GM12878 (cell line): ENCODE data around the gene POLN. TPM values are rescaled to one million over a fixed set of nuclear protein-coding genes. Genes with fewer than 3 reads are reported as not detected.

Experiments used
- ATAC-seq: fragments of 200-7000 bp; cut with Tn5 transposase; 3 replicates; pipeline ENCODE4 v1.9.1; 2020; ENCODE audit warnings: mild to moderate bottlenecking, moderate library complexity
- BruUV-seq: library from RNA; stranded (reverse); fragments of 400-500 nt; replicated peaks from 2 replicates; lab custom pipeline; 2021; lab: Mats Ljungman, UMichigan
- CTCF ChIA-PET: fragments of 300-600 bp; sonication (Branson Sonifier 250); formaldehyde crosslinking; extraction: SDS; loops from one replicate; lab custom pipeline; 2021; ENCODE audit warnings: inconsistent platforms; lab: Yijun Ruan, JAX
- POLR2A ChIA-PET: fragments of 350-600 bp; formaldehyde crosslinking; extraction: SDS; loops from one replicate; lab custom pipeline; 2021; ENCODE audit warnings: inconsistent platforms; lab: Charles Lee
- RAD21 ChIA-PET: fragments of 300-600 bp; sonication (Branson Sonifier 250); formaldehyde crosslinking; loops from one replicate; lab custom pipeline; 2023; ENCODE audit warnings: antibody characterized with exemption; ENCODE audit not compliant: unreplicated experiment; lab: Charles Lee
- SMC1A ChIA-PET: fragments of 300-600 bp; sonication (Branson Sonifier 250); formaldehyde crosslinking; loops from one replicate; lab custom pipeline; 2023; ENCODE audit not compliant: unreplicated experiment, uncharacterized antibody; lab: Charles Lee
- DNase-seq: peaks from one replicate; pipeline ENCODE4 v3.0.0-alpha.2; 2011; ENCODE audit warnings: low read depth, low spot score
- FAIRE-seq: peaks from 3 replicates; lab custom pipeline; 2011; peaks lifted over from hg19 to GRCh38; lab: Jason Lieb, UNC
- H2AFZ ChIP-seq: 2 replicates; pipeline ENCODE4 v1.6.0; 2011; ENCODE audit warnings: low read depth, low read length, control low read depth; ENCODE audit not compliant: control insufficient read depth
- H3K27ac ChIP-seq: 2 replicates; pipeline ENCODE4 v1.5.1; 2011; ENCODE audit warnings: control low read depth; ENCODE audit not compliant: control insufficient read depth, insufficient read depth
- H3K27me3 ChIP-seq, 2 experiments: replicated peaks in 1 of 2; 2 replicates each; pipeline versions ENCODE4 v1.6.0 to v1.6.1; 2011; ENCODE audit warnings: low read length in 1 of 2; ENCODE audit not compliant: control insufficient read depth in 2 of 2, insufficient read depth in 2 of 2
- H3K36me3 ChIP-seq, 2 experiments: 2 replicates each; pipeline ENCODE4 v1.5.1; 2011; ENCODE audit warnings: low read length in 1 of 2; ENCODE audit not compliant: control insufficient read depth in 2 of 2, insufficient read depth in 2 of 2
- H3K4me1 ChIP-seq: 2 replicates; pipeline ENCODE4 v1.6.1; 2011; ENCODE audit warnings: mild to moderate bottlenecking, low read length, moderate library complexity, mixed read lengths; ENCODE audit not compliant: control insufficient read depth, insufficient read depth
- H3K4me2 ChIP-seq: 2 replicates; pipeline ENCODE4 v1.6.0; 2011; ENCODE audit warnings: control low read depth; ENCODE audit not compliant: control insufficient read depth, insufficient read depth
- H3K4me3 ChIP-seq: fragments of 200-600 bp; sonication (generic); 2 replicates; pipeline ENCODE4 v1.5.1; 2016
- H3K79me2 ChIP-seq: 2 replicates; pipeline ENCODE4 v1.6.0; 2011; ENCODE audit warnings: low read length; ENCODE audit not compliant: control insufficient read depth, insufficient read depth
- H3K9ac ChIP-seq: 2 replicates; pipeline ENCODE4 v1.8.0; 2011; ENCODE audit warnings: low read length, control low read depth, mixed read lengths; ENCODE audit not compliant: control insufficient read depth, insufficient read depth
- H3K9me3 ChIP-seq: replicated peaks from 3 replicates; pipeline ENCODE4 v1.5.1; 2011; ENCODE audit warnings: mild to moderate bottlenecking, low read length; ENCODE audit not compliant: control insufficient read depth, insufficient read depth
- H4K20me1 ChIP-seq: 2 replicates; pipeline ENCODE4 v1.6.0; 2011; ENCODE audit not compliant: control insufficient read depth, insufficient read depth
- CEBPB ChIP-seq, 2 experiments: fragments of 150-350 bp in 1 of 2; IDR thresholded peaks; 2 replicates each; pipeline ENCODE4 v1.6.1; 2012 to 2014; ENCODE audit warnings: low read depth in 2 of 2, low read length in 2 of 2, borderline replicate concordance in 1 of 2, inconsistent platforms in 1 of 2
- EGR1 ChIP-seq, 2 experiments: IDR thresholded peaks; 1 replicate in 1 of 2; 2 replicates in 1 of 2; pipeline ENCODE4 v1.6.1; 2011 to 2012; ENCODE audit warnings: low read depth in 2 of 2, low read length in 2 of 2, borderline replicate concordance in 1 of 2, mild to moderate bottlenecking in 1 of 2, moderate library complexity in 1 of 2
- GABPA ChIP-seq: IDR thresholded peaks from 2 replicates; pipeline ENCODE4 v1.6.1; 2014; ENCODE audit warnings: antibody characterized with exemption, low read depth, mild to moderate bottlenecking, inconsistent platforms
- HDGF ChIP-seq: fragments of 450-650 bp; IDR thresholded peaks from 2 replicates; pipeline ENCODE4 v1.6.1; 2016; ENCODE audit warnings: antibody characterized with exemption
- LARP7 ChIP-seq: fragments of 450-650 bp; IDR thresholded peaks from 2 replicates; pipeline ENCODE4 v1.6.1; 2017; ENCODE audit warnings: mild to moderate bottlenecking
- RAD21 ChIP-seq: IDR thresholded peaks from 2 replicates; pipeline ENCODE4 v1.6.1; 2011; ENCODE audit warnings: mild to moderate bottlenecking, low read depth, low read length, moderate library complexity; ENCODE audit not compliant: insufficient read depth
- RFX5 ChIP-seq: IDR thresholded peaks from 2 replicates; pipeline ENCODE4 v1.6.1; 2011; ENCODE audit warnings: low read depth, low read length, improper control_type of control experiment
- SMAD5 ChIP-seq: IDR thresholded peaks from 2 replicates; pipeline ENCODE4 v1.6.1; 2016; ENCODE audit warnings: antibody characterized with exemption, low read depth
- WGBS: methylation state at CpG from one replicate; pipeline ENCODE4 v1.1.6; 2016; ENCODE audit warnings: low lambda C conversion rate; ENCODE audit not compliant: insufficient replicate concordance, insufficient coverage; ENCODE audit errors: missing lambda C conversion rate; 5-methylcytosine and 5-hydroxymethylcytosine counted together
- in situ Hi-C: fragments of 300-500 bp; cut with MboI; formaldehyde crosslinking; loops from 9 replicates; pipeline ENCODE4 v1.14.3; 2018; ENCODE audit warnings: mixed read lengths
- intact Hi-C: fragments of 100-400 bp; cut with micrococcal nuclease; formaldehyde crosslinking; loops from one replicate; pipeline ENCODE4 v1.14.2; 2022; ENCODE audit not compliant: unreplicated experiment
- polyA plus RNA-seq, 11 experiments: library from polyadenylated mRNA; depleted of rRNA in 4 of 11; unstranded in 6 of 11; stranded (reverse) in 5 of 11; fragments of >200 nt; fragmentation: Nextera tagmentation in 4 of 11; fragmentation: Illumina TruSeq in 1 of 11; extraction: Ambion mirVana in 4 of 11; extraction: Trizol in 1 of 11; gene quantifications; 1 replicate in 1 of 11; 2 replicates in 10 of 11; pipeline versions ENCODE4 v1.2.1 to v1.2.3, GENCODE V29; 2011 to 2016; ENCODE audit warnings: inconsistent platforms in 2 of 11, missing spikeins in 2 of 11, low read depth in 1 of 11
- total RNA-seq, 4 experiments: library from RNA; depleted of rRNA in 3 of 4; stranded (reverse); fragments of >200 nt in 3 of 4; fragmentation: Illumina TruSeq in 1 of 4; extraction: Trizol in 1 of 4; gene quantifications; 2 replicates each; pipeline versions ENCODE4 v1.2.1 to v1.2.3, GENCODE V29; 2013 to 2021
- TF ChIP-seq, protein P1 (sequence below): fragments of 450-650 bp; IDR thresholded peaks from 2 replicates; pipeline ENCODE4 v1.6.1; 2017; ENCODE audit warnings: mild to moderate bottlenecking, moderate library complexity
- TF ChIP-seq, protein P2 (sequence below): IDR thresholded peaks from 2 replicates; pipeline ENCODE4 v1.6.1; 2012; ENCODE audit warnings: mild to moderate bottlenecking, low read depth, low read length
- TF ChIP-seq, protein P3 (sequence below): fragments of 450-650 bp; IDR thresholded peaks from 2 replicates; pipeline ENCODE4 v1.6.1; 2016; ENCODE audit warnings: mild to moderate bottlenecking

The POLN gene
- total and polyA plus RNA-seq, 10 of the 15 experiments (the other 5 are each of a cell fraction or from before 2014, with no cell fraction given): 0.09 to 2.0 (median 0.95) TPM; not detected in 1

DNA sequence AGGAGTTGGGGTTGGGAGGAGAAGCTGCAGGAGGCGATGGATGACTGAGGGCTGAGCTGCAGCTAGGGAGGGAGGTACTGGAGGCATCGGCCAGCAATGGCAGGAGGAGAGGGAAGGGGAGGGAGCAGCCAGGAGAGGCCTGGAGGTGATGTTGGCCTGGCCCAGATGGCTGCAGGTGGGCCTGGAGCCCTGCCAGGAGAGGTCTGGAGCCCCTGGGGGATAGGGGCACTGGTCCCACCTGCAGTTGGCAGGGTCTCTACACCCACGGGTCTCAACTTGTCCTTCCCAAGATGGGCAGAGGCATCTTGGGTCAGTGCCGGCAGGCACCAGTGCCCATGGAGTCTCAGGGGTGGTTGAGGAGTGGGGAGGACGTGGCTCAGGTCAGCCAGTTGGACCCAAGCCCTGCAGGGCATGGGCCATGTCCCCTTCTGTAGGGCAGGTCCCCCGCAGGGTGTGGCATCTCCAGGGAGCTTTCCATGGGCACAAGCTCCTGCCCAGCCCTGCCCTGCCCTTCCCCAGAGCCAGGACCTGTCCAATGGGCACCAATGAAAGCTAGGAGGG is 22.6 kb upstream of the POLN start:
- RAD21 ChIA-PET: no interaction called here
- H2AFZ ChIP-seq: no peak overlapping the region
- TF ChIP-seq HDGF: no peak
- TF ChIP-seq EGR1 (IDR thresholded peaks at IDR 0.05; ENCODE audit: borderline replicate concordance in 1 of 2, low read depth in 2 of 2, low read length in 2 of 2): no peak
- TF ChIP-seq LARP7: no peak
- TF ChIP-seq SMAD5: no peak
- TF ChIP-seq, protein P1, sequence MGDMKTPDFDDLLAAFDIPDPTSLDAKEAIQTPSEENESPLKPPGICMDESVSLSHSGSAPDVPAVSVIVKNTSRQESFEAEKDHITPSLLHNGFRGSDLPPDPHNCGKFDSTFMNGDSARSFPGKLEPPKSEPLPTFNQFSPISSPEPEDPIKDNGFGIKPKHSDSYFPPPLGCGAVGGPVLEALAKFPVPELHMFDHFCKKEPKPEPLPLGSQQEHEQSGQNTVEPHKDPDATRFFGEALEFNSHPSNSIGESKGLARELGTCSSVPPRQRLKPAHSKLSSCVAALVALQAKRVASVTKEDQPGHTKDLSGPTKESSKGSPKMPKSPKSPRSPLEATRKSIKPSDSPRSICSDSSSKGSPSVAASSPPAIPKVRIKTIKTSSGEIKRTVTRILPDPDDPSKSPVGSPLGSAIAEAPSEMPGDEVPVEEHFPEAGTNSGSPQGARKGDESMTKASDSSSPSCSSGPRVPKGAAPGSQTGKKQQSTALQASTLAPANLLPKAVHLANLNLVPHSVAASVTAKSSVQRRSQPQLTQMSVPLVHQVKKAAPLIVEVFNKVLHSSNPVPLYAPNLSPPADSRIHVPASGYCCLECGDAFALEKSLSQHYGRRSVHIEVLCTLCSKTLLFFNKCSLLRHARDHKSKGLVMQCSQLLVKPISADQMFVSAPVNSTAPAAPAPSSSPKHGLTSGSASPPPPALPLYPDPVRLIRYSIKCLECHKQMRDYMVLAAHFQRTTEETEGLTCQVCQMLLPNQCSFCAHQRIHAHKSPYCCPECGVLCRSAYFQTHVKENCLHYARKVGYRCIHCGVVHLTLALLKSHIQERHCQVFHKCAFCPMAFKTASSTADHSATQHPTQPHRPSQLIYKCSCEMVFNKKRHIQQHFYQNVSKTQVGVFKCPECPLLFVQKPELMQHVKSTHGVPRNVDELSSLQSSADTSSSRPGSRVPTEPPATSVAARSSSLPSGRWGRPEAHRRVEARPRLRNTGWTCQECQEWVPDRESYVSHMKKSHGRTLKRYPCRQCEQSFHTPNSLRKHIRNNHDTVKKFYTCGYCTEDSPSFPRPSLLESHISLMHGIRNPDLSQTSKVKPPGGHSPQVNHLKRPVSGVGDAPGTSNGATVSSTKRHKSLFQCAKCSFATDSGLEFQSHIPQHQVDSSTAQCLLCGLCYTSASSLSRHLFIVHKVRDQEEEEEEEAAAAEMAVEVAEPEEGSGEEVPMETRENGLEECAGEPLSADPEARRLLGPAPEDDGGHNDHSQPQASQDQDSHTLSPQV: no peak
- TF ChIP-seq, protein P2, sequence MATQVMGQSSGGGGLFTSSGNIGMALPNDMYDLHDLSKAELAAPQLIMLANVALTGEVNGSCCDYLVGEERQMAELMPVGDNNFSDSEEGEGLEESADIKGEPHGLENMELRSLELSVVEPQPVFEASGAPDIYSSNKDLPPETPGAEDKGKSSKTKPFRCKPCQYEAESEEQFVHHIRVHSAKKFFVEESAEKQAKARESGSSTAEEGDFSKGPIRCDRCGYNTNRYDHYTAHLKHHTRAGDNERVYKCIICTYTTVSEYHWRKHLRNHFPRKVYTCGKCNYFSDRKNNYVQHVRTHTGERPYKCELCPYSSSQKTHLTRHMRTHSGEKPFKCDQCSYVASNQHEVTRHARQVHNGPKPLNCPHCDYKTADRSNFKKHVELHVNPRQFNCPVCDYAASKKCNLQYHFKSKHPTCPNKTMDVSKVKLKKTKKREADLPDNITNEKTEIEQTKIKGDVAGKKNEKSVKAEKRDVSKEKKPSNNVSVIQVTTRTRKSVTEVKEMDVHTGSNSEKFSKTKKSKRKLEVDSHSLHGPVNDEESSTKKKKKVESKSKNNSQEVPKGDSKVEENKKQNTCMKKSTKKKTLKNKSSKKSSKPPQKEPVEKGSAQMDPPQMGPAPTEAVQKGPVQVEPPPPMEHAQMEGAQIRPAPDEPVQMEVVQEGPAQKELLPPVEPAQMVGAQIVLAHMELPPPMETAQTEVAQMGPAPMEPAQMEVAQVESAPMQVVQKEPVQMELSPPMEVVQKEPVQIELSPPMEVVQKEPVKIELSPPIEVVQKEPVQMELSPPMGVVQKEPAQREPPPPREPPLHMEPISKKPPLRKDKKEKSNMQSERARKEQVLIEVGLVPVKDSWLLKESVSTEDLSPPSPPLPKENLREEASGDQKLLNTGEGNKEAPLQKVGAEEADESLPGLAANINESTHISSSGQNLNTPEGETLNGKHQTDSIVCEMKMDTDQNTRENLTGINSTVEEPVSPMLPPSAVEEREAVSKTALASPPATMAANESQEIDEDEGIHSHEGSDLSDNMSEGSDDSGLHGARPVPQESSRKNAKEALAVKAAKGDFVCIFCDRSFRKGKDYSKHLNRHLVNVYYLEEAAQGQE: no peak
- TF ChIP-seq RAD21: no peak
- TF ChIP-seq GABPA: no peak
- TF ChIP-seq, protein P3, sequence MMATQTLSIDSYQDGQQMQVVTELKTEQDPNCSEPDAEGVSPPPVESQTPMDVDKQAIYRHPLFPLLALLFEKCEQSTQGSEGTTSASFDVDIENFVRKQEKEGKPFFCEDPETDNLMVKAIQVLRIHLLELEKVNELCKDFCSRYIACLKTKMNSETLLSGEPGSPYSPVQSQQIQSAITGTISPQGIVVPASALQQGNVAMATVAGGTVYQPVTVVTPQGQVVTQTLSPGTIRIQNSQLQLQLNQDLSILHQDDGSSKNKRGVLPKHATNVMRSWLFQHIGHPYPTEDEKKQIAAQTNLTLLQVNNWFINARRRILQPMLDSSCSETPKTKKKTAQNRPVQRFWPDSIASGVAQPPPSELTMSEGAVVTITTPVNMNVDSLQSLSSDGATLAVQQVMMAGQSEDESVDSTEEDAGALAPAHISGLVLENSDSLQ: no peak
- no peak for TF ChIP-seq CEBPB (IDR thresholded peaks at IDR 0.05; ENCODE audit: borderline replicate concordance in 1 of 2, low read depth in 2 of 2, low read length in 2 of 2)
- TF ChIP-seq RFX5: no peak
- TF ChIP-seq, all 136 proteins: peak for 0
- BruUV-seq: no TSS peak
- Histone ChIP-seq H4K20me1 (no peaks in the 10 kb centered on the region; the same call in 1 of the 2 replicates), H3K4me3 (no peak overlapping the region), H3K9me3 (no peaks in the 10 kb centered on the region), H3K9ac (no peak overlapping the region), H3K36me3 (no peaks in the 10 kb centered on the region), H3K79me2 (peaks cover 9% of the 10 kb centered on the region), H3K4me2 (no peak overlapping the region), H3K27ac (no peak overlapping the region), H3K27me3 (no peaks in the 10 kb centered on the region), H3K4me1 (no peaks in the 10 kb centered on the region; the same call in 1 of the 2 replicates)
- DNase-seq (no peak), ATAC-seq (no peak), FAIRE-seq (no peak)
- in situ Hi-C loops: no loop called here
- WGBS: 32% methylated on average over 6 of the region's 6 CpGs
- ChIA-PET POLR2A (no interaction called here), CTCF (interaction anchor here (0.7 kb wide), 1 partner anchor 365 kb away, joined by 3 read pairs; no protein-coding TSS in a partner anchor), SMC1A (no interaction called here)
- intact Hi-C loops: loop anchor here (10.0 kb wide), 1 partner anchor 810 kb away; the partner anchor contains the start of genes HTT and HTT-AS
